HepG2 (cell line): ENCODE results near the gene FAM222B. TPM values are rescaled to one million over a fixed set of nuclear protein-coding genes. Genes with fewer than 3 reads are reported as not detected.
A peak's percentile ranks its signal among the peaks of the same experiment; 100 is the strongest.

ENCODE experiments used
- ATF4 ChIP-seq, 2 experiments: fragments of 450-650 bp in 1 of 2; sonication (generic) in 1 of 2; formaldehyde crosslinking; IDR thresholded peaks; 2 replicates each; pipeline versions ENCODE4 v1.5.0 to v1.8.0; 2020 to 2022; ENCODE audit warnings: mild to moderate bottlenecking in 1 of 2, missing genetic modification reagents in 1 of 2
- E2F2 ChIP-seq: sonication (generic); formaldehyde crosslinking; IDR thresholded peaks from 2 replicates; pipeline ENCODE4 v1.4.0; 2020; ENCODE audit warnings: missing genetic modification reagents, borderline replicate concordance
- ELF1 ChIP-seq: sonication (generic); formaldehyde crosslinking; IDR thresholded peaks from 2 replicates; pipeline ENCODE4 v1.4.0; 2020; ENCODE audit warnings: missing genetic modification reagents
- HES4 ChIP-seq: sonication (generic); formaldehyde crosslinking; IDR thresholded peaks from 2 replicates; pipeline ENCODE4 v1.9.0; 2021; ENCODE audit warnings: mild to moderate bottlenecking, missing genetic modification reagents, borderline replicate concordance
- HMGA1 ChIP-seq: sonication (generic); formaldehyde crosslinking; conservative IDR thresholded peaks from 2 replicates; pipeline ENCODE4 v1.4.0; 2020; ENCODE audit warnings: missing genetic modification reagents
- HOXA3 ChIP-seq: sonication (generic); formaldehyde crosslinking; IDR thresholded peaks from 2 replicates; pipeline ENCODE4 v1.5.0; 2020; ENCODE audit warnings: missing genetic modification reagents
- LRRFIP1 ChIP-seq: sonication (generic); formaldehyde crosslinking; conservative IDR thresholded peaks from 2 replicates; pipeline ENCODE4 v1.4.0; 2020; ENCODE audit warnings: missing genetic modification reagents
- MIXL1 ChIP-seq: IDR thresholded peaks from 2 replicates; pipeline ENCODE4 v1.6.1; 2016
- NR2F6 ChIP-seq, 2 experiments: IDR thresholded peaks; 2 replicates each; pipeline ENCODE4 v1.6.1; 2016; ENCODE audit warnings: antibody characterized with exemption in 1 of 2, mild to moderate bottlenecking in 1 of 2
- SKIL ChIP-seq: sonication (generic); formaldehyde crosslinking; IDR thresholded peaks from 2 replicates; pipeline ENCODE4 v1.8.0; 2022; ENCODE audit warnings: missing genetic modification reagents, mild to moderate bottlenecking, moderate library complexity, borderline replicate concordance
- SRSF1 ChIP-seq: fragments of 200-400 bp; formaldehyde crosslinking; optimal IDR thresholded peaks from 2 replicates; pipeline ENCODE3; 2017; ENCODE audit warnings: mild to moderate bottlenecking, low read depth, low read length, moderate library complexity
- TARDBP ChIP-seq: sonication (generic); formaldehyde crosslinking; IDR thresholded peaks from 2 replicates; pipeline ENCODE4 v1.8.0; 2022; ENCODE audit warnings: mild to moderate bottlenecking, missing genetic modification reagents
- ZBTB10 ChIP-seq: sonication (generic); formaldehyde crosslinking; IDR thresholded peaks from 2 replicates; pipeline ENCODE4 v1.4.0; 2020; ENCODE audit warnings: missing genetic modification reagents, borderline replicate concordance
- ZNF350 ChIP-seq: sonication (generic); formaldehyde crosslinking; IDR thresholded peaks from 2 replicates; pipeline ENCODE4 v1.4.0; 2020; ENCODE audit warnings: mild to moderate bottlenecking, low read depth, missing genetic modification reagents, borderline replicate concordance
- ZNF800 ChIP-seq: sonication (generic); formaldehyde crosslinking; IDR thresholded peaks from 2 replicates; pipeline ENCODE4 v1.4.0; 2020; ENCODE audit warnings: missing genetic modification reagents
- polyA plus RNA-seq, 8 experiments: library from polyadenylated mRNA; depleted of rRNA in 3 of 8; stranded (reverse) in 7 of 8; unstranded in 1 of 8; fragments of >200 nt; fragmentation: Illumina TruSeq in 4 of 8; extraction: Trizol in 4 of 8; gene quantifications; 2 replicates each; pipeline versions ENCODE4 v1.2.1 to v1.2.3, GENCODE V29; 2011 to 2016; ENCODE audit warnings: low read depth in 4 of 8, missing spikeins in 1 of 8, mixed read lengths in 1 of 8; ENCODE audit not compliant: insufficient read depth in 1 of 8
- total RNA-seq, 5 experiments: library from RNA; depleted of rRNA; stranded (reverse); fragments of >200 nt; fragmentation: Illumina TruSeq; extraction: Trizol; gene quantifications; 2 replicates each; pipeline ENCODE4 v1.2.3, GENCODE V29; 2016; ENCODE audit warnings: low read depth in 1 of 5

FAM222B gene
- total and polyA plus RNA-seq, 2 of the 13 experiments (the other 11 are each of a cell fraction or from before 2014, with no cell fraction given), result 3.5 to 7.3 TPM

GRCh38 chr17:28710861-28711722 lies 131.5 kb downstream of the FAM222B start (continued):
- peak; percentile 78 for TF ChIP-seq TARDBP
- no peak for TF ChIP-seq ATF4 (CRISPR knock-in tag; IDR thresholded peaks at IDR 0.05)
- TF ChIP-seq SKIL (CRISPR knock-in tag), result no peak
- TF ChIP-seq E2F2, result peak; percentile 73; the same call in 1 of the 2 replicates
- no peak for TF ChIP-seq ZNF350 (CRISPR knock-in tag)
- TF ChIP-seq NR2F6 (IDR thresholded peaks at IDR 0.05), result no peak
- TF ChIP-seq NR2F6 (CRISPR knock-in tag; IDR thresholded peaks at IDR 0.05), result 0 out of 2 replicates have a peak, but pooled peaks have one; percentile 22
- TF ChIP-seq HES4 (CRISPR knock-in tag), result peak; percentile 73; the same call in 1 of the 2 replicates
- TF ChIP-seq ZNF800 (CRISPR knock-in tag), result peak; percentile 51; the same call in 1 of the 2 replicates
- no peak for TF ChIP-seq LRRFIP1 (CRISPR knock-in tag)
- peak; percentile 47 for TF ChIP-seq SRSF1
- peak; percentile 8; the same call in 1 of the 2 replicates for TF ChIP-seq ELF1 (CRISPR knock-in tag)
- TF ChIP-seq MIXL1 (CRISPR knock-in tag), result no peak
- no peak for TF ChIP-seq HMGA1 (CRISPR knock-in tag)
- TF ChIP-seq HOXA3, result peak; percentile 59
- peak; percentile 46; the same call in 1 of the 2 replicates for TF ChIP-seq ZBTB10 (CRISPR knock-in tag)
